Activated CD8-positive, alpha-beta T cell treated with anti-CD3 and anti-CD28 coated beads for 36 hours (primary cell): ENCODE measurements around the gene DTX1. TPM values are rescaled to one million over a fixed set of nuclear protein-coding genes. Genes with fewer than 3 reads are reported as not detected.

Source experiments
- ATAC-seq: fragments of 200-7000 bp; cut with Tn5 transposase; one replicate; pipeline ENCODE4 v1.10.0; 2021; ENCODE audit warnings: mild to moderate bottlenecking, moderate library complexity
- CTCF ChIA-PET: fragments of 350-600 bp; sonication (Branson Sonifier 250); formaldehyde crosslinking; loops from one replicate; lab custom pipeline; 2021; ENCODE audit warnings: antibody characterized with exemption; lab: Charles Lee
- POLR2A ChIA-PET: fragments of 350-600 bp; sonication (Branson Sonifier 250); formaldehyde crosslinking; loops from one replicate; lab custom pipeline; 2021; ENCODE audit warnings: antibody characterized with exemption; lab: Charles Lee
- DNase-seq: peaks from one replicate; pipeline ENCODE4 v3.0.0-alpha.2; 2020
- H3K27ac Mint-ChIP-seq: one replicate; pipeline ENCODE4 v1.8.0; 2021; ENCODE audit warnings: mild to moderate bottlenecking, mixed read lengths
- H3K27me3 Mint-ChIP-seq: one replicate; pipeline ENCODE4 v1.8.0; 2021; ENCODE audit warnings: mixed read lengths
- H3K36me3 Mint-ChIP-seq: one replicate; pipeline ENCODE4 v1.8.0; 2021; ENCODE audit warnings: low read depth, mixed read lengths
- H3K4me1 Mint-ChIP-seq: one replicate; pipeline ENCODE4 v1.8.0; 2021; ENCODE audit warnings: low read depth, mixed read lengths
- H3K4me3 Mint-ChIP-seq: one replicate; pipeline ENCODE4 v1.8.0; 2021; ENCODE audit warnings: mild to moderate bottlenecking, moderate library complexity, mixed read lengths
- H3K9me3 Mint-ChIP-seq: one replicate; pipeline ENCODE4 v1.8.0; 2021; ENCODE audit warnings: mixed read lengths
- intact Hi-C: fragments of 100-400 bp; cut with micrococcal nuclease; formaldehyde crosslinking; loops from one replicate; pipeline ENCODE4 v1.10.0; 2022
- total RNA-seq, 2 experiments: library from RNA; stranded (reverse); gene quantifications; one replicate each; pipeline ENCODE4 v1.2.3, GENCODE V29; 2021
- TF ChIP-seq, protein P1 (sequence below): fragments of 200-600 bp; IDR thresholded peaks from one replicate; pipeline ENCODE4 v1.8.0; 2022; ENCODE audit warnings: antibody characterized with exemption, mild to moderate bottlenecking

DTX1 gene
- total RNA-seq, 2 experiments from 2014 or later, result 2.9 to 3.4 TPM

DNA sequence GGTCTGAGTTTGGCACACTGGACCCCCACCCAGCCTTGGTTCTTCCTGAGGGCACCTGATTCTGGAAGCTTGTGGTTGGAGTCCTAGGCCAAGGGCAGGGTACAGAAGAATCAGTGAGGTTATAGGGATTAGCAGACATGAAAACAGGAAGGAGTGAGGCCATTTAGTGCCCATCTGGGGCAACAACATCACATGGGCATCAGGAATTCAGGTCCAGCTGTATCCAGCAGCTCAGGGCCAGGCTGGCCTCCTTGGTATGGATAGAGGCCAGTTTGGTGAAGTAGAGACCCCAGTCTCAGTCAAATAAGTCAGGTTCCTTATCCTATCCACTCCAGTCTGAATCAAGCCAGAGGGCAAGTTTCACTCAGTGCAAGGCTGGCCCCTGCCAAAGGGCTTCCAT lies 42.8 kb downstream of the DTX1 start:
- Mint-ChIP-seq H3K9me3 (no peaks in the 10 kb centered on the region), H3K27me3 (no peaks in the 10 kb centered on the region), H3K4me3 (no peak overlapping the region), H3K27ac (no peak overlapping the region), H3K36me3 (no peaks in the 10 kb centered on the region), H3K4me1 (peaks cover 19% of the 10 kb centered on the region)
- TF ChIP-seq, protein P1, sequence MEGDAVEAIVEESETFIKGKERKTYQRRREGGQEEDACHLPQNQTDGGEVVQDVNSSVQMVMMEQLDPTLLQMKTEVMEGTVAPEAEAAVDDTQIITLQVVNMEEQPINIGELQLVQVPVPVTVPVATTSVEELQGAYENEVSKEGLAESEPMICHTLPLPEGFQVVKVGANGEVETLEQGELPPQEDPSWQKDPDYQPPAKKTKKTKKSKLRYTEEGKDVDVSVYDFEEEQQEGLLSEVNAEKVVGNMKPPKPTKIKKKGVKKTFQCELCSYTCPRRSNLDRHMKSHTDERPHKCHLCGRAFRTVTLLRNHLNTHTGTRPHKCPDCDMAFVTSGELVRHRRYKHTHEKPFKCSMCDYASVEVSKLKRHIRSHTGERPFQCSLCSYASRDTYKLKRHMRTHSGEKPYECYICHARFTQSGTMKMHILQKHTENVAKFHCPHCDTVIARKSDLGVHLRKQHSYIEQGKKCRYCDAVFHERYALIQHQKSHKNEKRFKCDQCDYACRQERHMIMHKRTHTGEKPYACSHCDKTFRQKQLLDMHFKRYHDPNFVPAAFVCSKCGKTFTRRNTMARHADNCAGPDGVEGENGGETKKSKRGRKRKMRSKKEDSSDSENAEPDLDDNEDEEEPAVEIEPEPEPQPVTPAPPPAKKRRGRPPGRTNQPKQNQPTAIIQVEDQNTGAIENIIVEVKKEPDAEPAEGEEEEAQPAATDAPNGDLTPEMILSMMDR, result no peak
- intact Hi-C loops, result loop anchor here (2.0 kb wide), 1 partner anchor 51 kb away; no protein-coding TSS in a partner anchor
- ChIA-PET CTCF (interaction anchor here (0.6 to 5.5 kb wide), 21 partner anchors 10 to 191 kb away, joined by 3 to 91 read pairs (median 5); partner anchors contain the start of genes CFAP73, DTX1 and RASAL1), POLR2A (interaction anchor here (0.5 to 2.1 kb wide), 4 partner anchors 9 to 51 kb away, joined by 3 to 7 read pairs (median 5); no protein-coding TSS in a partner anchor)
- ATAC-seq (no peak), DNase-seq (no peak)

DNA sequence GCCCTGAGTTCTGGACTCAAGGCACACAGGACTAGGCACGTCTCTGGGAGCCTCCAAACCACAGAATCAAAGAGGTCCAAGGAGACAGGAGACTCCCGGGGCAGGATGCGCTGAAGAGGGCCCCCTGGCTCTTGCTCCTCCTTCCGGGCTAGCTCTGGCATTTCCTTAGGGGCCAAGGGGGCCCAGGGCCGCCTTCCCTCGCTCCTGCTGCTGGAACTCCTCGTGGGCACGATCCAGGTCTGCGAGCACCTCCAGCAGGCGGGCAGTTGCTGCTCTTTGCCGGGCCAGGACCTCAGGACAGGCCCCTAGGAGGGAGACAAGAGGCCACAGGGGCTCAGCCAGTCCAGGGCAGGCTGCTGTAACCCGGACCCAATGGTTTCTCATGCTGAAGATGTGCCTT lies 43.2 kb downstream of the DTX1 start:
- Mint-ChIP-seq H3K27ac (no peak overlapping the region), H3K36me3 (no peaks in the 10 kb centered on the region), H3K4me1 (peaks cover 19% of the 10 kb centered on the region), H3K27me3 (no peaks in the 10 kb centered on the region), H3K9me3 (no peaks in the 10 kb centered on the region), H3K4me3 (no peak overlapping the region)
- ChIA-PET CTCF (interaction anchor here (0.6 to 5.5 kb wide), 11 partner anchors 10 to 184 kb away, joined by 3 to 91 read pairs (median 5); partner anchors contain the start of genes CFAP73 and DTX1), POLR2A (interaction anchor here (0.5 to 2.1 kb wide), 3 partner anchors 10 to 21 kb away, joined by 3 to 7 read pairs (median 3); no protein-coding TSS in a partner anchor)
- DNase-seq (no peak), ATAC-seq (no peak)
- intact Hi-C loops, result loop anchor here (2.0 kb wide), 1 partner anchor 51 kb away; no protein-coding TSS in a partner anchor
- TF ChIP-seq, protein P1, result no peak

DNA sequence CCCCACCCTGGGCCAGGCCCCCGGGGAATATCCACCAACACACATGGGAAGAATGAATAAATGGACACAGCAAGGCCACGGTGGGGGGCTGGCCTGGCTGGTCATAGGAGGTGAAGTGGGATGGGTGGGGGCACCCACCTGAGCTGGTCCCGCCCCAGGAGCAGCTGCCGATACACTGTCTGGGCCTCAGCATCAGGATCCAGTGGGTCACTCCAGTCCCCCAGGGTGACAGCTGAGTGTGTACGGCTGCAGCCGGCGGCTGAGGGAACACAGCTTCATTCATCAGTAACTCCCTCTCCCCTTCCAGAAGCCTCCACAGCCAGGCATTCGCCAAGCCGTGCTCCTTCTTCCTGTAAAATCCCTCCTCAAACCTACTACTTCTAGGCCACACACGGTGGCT lies 45.2 kb downstream of the DTX1 start:
- H3K4me1 Mint-ChIP-seq, result peaks cover 19% of the 10 kb centered on the region
- CTCF ChIA-PET, result interaction anchor here (1.1 to 5.5 kb wide), 3 partner anchors 19 to 49 kb away, joined by 3 to 91 read pairs (median 3); partner anchors contain the start of gene DTX1
- POLR2A ChIA-PET, result interaction anchor here (0.7 kb wide), 1 partner anchor 65 kb away, joined by 3 read pairs; no protein-coding TSS in a partner anchor
- H3K27me3 Mint-ChIP-seq, result no peaks in the 10 kb centered on the region
- ATAC-seq (no peak), DNase-seq (no peak)
- H3K36me3 Mint-ChIP-seq, result no peaks in the 10 kb centered on the region
- H3K9me3 Mint-ChIP-seq, result no peaks in the 10 kb centered on the region
- intact Hi-C loops, result no loop called here
- TF ChIP-seq, protein P1, result no peak
- H3K4me3 Mint-ChIP-seq, result no peak overlapping the region
- no peak overlapping the region for H3K27ac Mint-ChIP-seq

DNA sequence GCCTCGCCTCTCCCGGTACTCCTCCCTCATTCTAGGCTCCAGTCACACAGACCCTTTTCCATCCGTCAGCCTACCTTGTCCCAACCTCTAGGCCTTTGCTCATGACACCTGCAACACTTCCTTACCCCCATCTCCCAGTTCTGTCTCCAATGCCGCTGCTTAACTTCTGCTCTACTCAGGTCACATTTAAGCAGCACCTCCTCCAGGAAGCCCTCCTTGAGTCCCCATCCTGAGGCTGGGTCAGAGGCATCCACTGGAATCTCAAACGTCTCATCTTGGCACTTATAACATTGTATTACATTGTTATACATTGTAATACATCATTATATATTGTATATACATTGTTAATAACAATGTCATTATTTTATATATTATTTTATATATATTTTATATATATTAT lies 46.3 kb downstream of the DTX1 start:
- Mint-ChIP-seq H3K4me1 (peaks cover 19% of the 10 kb centered on the region), H3K36me3 (no peaks in the 10 kb centered on the region), H3K27ac (no peak overlapping the region), H3K4me3 (no peak overlapping the region), H3K27me3 (no peaks in the 10 kb centered on the region), H3K9me3 (no peaks in the 10 kb centered on the region)
- no peak for DNase-seq
- CTCF ChIA-PET, result interaction anchor here (0.9 to 5.5 kb wide), 6 partner anchors 32 to 110 kb away, joined by 3 to 91 read pairs (median 4); partner anchors contain the start of genes DTX1 and RASAL1
- no peak for ATAC-seq
- POLR2A ChIA-PET, result no interaction called here
- TF ChIP-seq, protein P1, result no peak
- intact Hi-C loops, result no loop called here
